B cell (primary cell): ENCODE measurements around the gene TRERF1. TPM values are rescaled to one million over a fixed set of nuclear protein-coding genes. Genes with fewer than 3 reads are reported as not detected.

ENCODE experiments used
- ATAC-seq: fragments of 200-7000 bp; cut with Tn5 transposase; one replicate; pipeline ENCODE4 v1.10.0; 2021; ENCODE audit warnings: low read depth, mild to moderate bottlenecking, moderate number of reproducible peaks, moderate library complexity
- CTCF ChIA-PET: fragments of 350-600 bp; sonication (Branson Sonifier 250); formaldehyde crosslinking; loops from one replicate; lab custom pipeline; 2021; ENCODE audit warnings: antibody characterized with exemption, inconsistent platforms; lab: Charles Lee
- POLR2A ChIA-PET: fragments of 350-600 bp; sonication (Branson Sonifier 250); formaldehyde crosslinking; loops from one replicate; lab custom pipeline; 2021; ENCODE audit warnings: antibody characterized with exemption; lab: Charles Lee
- DNase-seq: peaks from one replicate; pipeline ENCODE4 v3.0.0; 2013
- H2AFZ ChIP-seq: 2 replicates; pipeline ENCODE4 v1.6.1; 2012; ENCODE audit warnings: mild to moderate bottlenecking, low read depth, low read length; ENCODE audit not compliant: insufficient read depth, poor library complexity, severe bottlenecking
- H3K27ac ChIP-seq, 2 donors: 1 replicate in 1 of 2; 2 replicates in 1 of 2; pipeline ENCODE4 v1.5.1; 2012 to 2013; ENCODE audit warnings: low read length in 2 of 2, mild to moderate bottlenecking in 2 of 2, moderate library complexity in 1 of 2
- H3K27me3 ChIP-seq, 4 experiments: fragments of 200-600 bp in 1 of 4; sonication (generic) in 1 of 4; replicated peaks in 1 of 4; 1 replicate in 2 of 4; 2 replicates in 2 of 4; pipeline versions ENCODE4 v1.6.1 to v1.7.0; 2013 to 2016; ENCODE audit warnings: low read length in 3 of 4, mild to moderate bottlenecking in 2 of 4, mixed read lengths in 1 of 4, moderate library complexity in 1 of 4; ENCODE audit not compliant: insufficient read depth in 4 of 4, control insufficient read depth in 3 of 4; ENCODE audit errors: control extremely low read depth in 1 of 4
- H3K36me3 ChIP-seq, 2 experiments: replicated peaks in 1 of 2; 1 replicate in 1 of 2; 2 replicates in 1 of 2; pipeline versions ENCODE4 v1.6.1 to v1.7.1; 2013; ENCODE audit warnings: low read length in 1 of 2; ENCODE audit not compliant: insufficient read depth in 2 of 2, control insufficient read depth in 1 of 2; ENCODE audit errors: control extremely low read depth in 1 of 2, extremely low read depth in 1 of 2
- H3K4me1 ChIP-seq, 2 donors: fragments of 200-600 bp in 1 of 2; sonication (generic) in 1 of 2; 1 replicate in 1 of 2; 2 replicates in 1 of 2; pipeline versions ENCODE4 v1.5.1 to v1.6.1; 2013 to 2017; ENCODE audit warnings: low read length in 2 of 2; ENCODE audit not compliant: control insufficient read depth in 2 of 2, insufficient read depth in 2 of 2
- H3K4me2 ChIP-seq: replicated peaks from 2 replicates; pipeline ENCODE3; 2012; ENCODE audit warnings: mild to moderate bottlenecking, low read depth, low read length; ENCODE audit not compliant: poor library complexity, severe bottlenecking
- H3K4me3 ChIP-seq, 5 experiments: fragments of 200-600 bp in 1 of 5; sonication (generic) in 1 of 5; 1 replicate in 3 of 5; 2 replicates in 2 of 5; pipeline versions ENCODE4 v1.5.1 to v1.7.0; 2011 to 2016; ENCODE audit warnings: low read length in 4 of 5, mild to moderate bottlenecking in 4 of 5, low read depth in 2 of 5, control low read depth in 1 of 5, moderate library complexity in 1 of 5; ENCODE audit not compliant: insufficient read depth in 1 of 5; ENCODE audit errors: control extremely low read depth in 1 of 5, extremely low read depth in 1 of 5
- H3K79me2 ChIP-seq: fragments of 200-600 bp; sonication (generic); one replicate; pipeline ENCODE4 v1.6.0; 2016; ENCODE audit warnings: low read length; ENCODE audit not compliant: control insufficient read depth, insufficient read depth
- H3K9ac ChIP-seq: fragments of 200-600 bp; sonication (generic); 2 replicates; pipeline ENCODE4 v1.6.1; 2017; ENCODE audit warnings: mild to moderate bottlenecking, low read length, moderate library complexity
- H3K9me3 ChIP-seq, 3 donors: one replicate each; pipeline versions ENCODE4 v1.6.1 to v1.7.1; 2013; ENCODE audit warnings: low read length in 2 of 3; ENCODE audit not compliant: control insufficient read depth in 2 of 3, insufficient read depth in 1 of 3; ENCODE audit errors: control extremely low read depth in 1 of 3
- H4K20me1 ChIP-seq: 2 replicates; pipeline ENCODE4 v1.6.0; 2012; ENCODE audit warnings: mild to moderate bottlenecking, low read length; ENCODE audit not compliant: insufficient read depth, control insufficient read depth, poor library complexity, severe bottlenecking
- H3K27ac Mint-ChIP-seq: one replicate; pipeline ENCODE4 v1.8.0; 2021; ENCODE audit warnings: mixed read lengths
- H3K27me3 Mint-ChIP-seq: one replicate; pipeline ENCODE4 v1.8.0; 2021; ENCODE audit warnings: mixed read lengths
- H3K4me1 Mint-ChIP-seq: one replicate; pipeline ENCODE4 v1.8.0; 2021; ENCODE audit warnings: mixed read lengths
- H3K4me3 Mint-ChIP-seq: one replicate; pipeline ENCODE4 v1.8.0; 2021; ENCODE audit warnings: mixed read lengths
- H3K9me3 Mint-ChIP-seq: one replicate; pipeline ENCODE4 v1.8.0; 2022; ENCODE audit warnings: mixed read lengths; ENCODE audit not compliant: insufficient read depth
- CTCF ChIP-seq: fragments of 200-600 bp; IDR thresholded peaks from one replicate; pipeline ENCODE4 v1.8.0; 2022; ENCODE audit warnings: antibody characterized with exemption, mild to moderate bottlenecking
- EZH2 ChIP-seq: IDR thresholded peaks from 2 replicates; pipeline ENCODE4 v1.6.1; 2012; ENCODE audit warnings: borderline replicate concordance, low read depth, mild to moderate bottlenecking, moderate library complexity, low read length; ENCODE audit not compliant: insufficient read depth, poor library complexity, severe bottlenecking
- WGBS: methylation state at CpG from one replicate; pipeline ENCODE4 v1.1.5; 2013; ENCODE audit warnings: missing lambda C conversion rate; ENCODE audit not compliant: insufficient coverage; 5-methylcytosine and 5-hydroxymethylcytosine counted together
- intact Hi-C: fragments of 100-400 bp; cut with micrococcal nuclease; formaldehyde crosslinking; loops from one replicate; pipeline ENCODE4 v1.10.0; 2022
- polyA plus RNA-seq: library from polyadenylated mRNA; depleted of rRNA; stranded (reverse); fragments of >200 nt; gene quantifications from 2 replicates; pipeline ENCODE4 v1.2.3, GENCODE V29; 2012
- total RNA-seq, 2 donors: library from RNA; stranded (reverse); fragments of 120-200 nt in 1 of 2; gene quantifications; 1 replicate in 1 of 2; 2 replicates in 1 of 2; pipeline versions ENCODE4 v1.2.3 to v1.2.4, GENCODE V29; 2013 to 2022

Gene TRERF1
- total and polyA plus RNA-seq, 2 donors (not counting 1 experiment from before 2014, with no cell fraction given) = 3.5 to 6.7 TPM

GRCh38 chr6:42197555-42198362 is 254.0 kb downstream of the TRERF1 start:
- Mint-ChIP-seq H3K27me3 (no peaks in the 10 kb centered on the region), H3K9me3 (no peaks in the 10 kb centered on the region), H3K4me1 (peaks cover 4% of the 10 kb centered on the region), H3K4me3 (no peak overlapping the region), H3K27ac (no peak overlapping the region)
- H3K4me1 ChIP-seq = no peaks in the 10 kb centered on the region
- H3K79me2 ChIP-seq = no peaks in the 10 kb centered on the region
- no peak overlapping the region for H3K9ac ChIP-seq
- H4K20me1 ChIP-seq = no peaks in the 10 kb centered on the region
- peaks cover 0 to 8% of the 10 kb centered on the region in 2 experiments for H3K36me3 ChIP-seq
- H3K27me3 ChIP-seq = no peaks in the 10 kb centered on the region
- ATAC-seq = no peak
- DNase-seq = no peak
- no peak overlapping the region for H3K27ac ChIP-seq
- intact Hi-C loops = no loop called here
- no peak overlapping the region for H2AFZ ChIP-seq
- ChIA-PET CTCF (no interaction called here), POLR2A (no interaction called here)
- no peaks in the 10 kb centered on the region for H3K9me3 ChIP-seq
- H3K4me3 ChIP-seq = no peak overlapping the region
- WGBS = 88% methylated on average over 13 of the region's 13 CpGs
- no peak overlapping the region for H3K4me2 ChIP-seq
- no peak for TF ChIP-seq CTCF

- H3K4me3 ChIP-seq = no peak overlapping the region
- intact Hi-C loops = no loop called here
- Mint-ChIP-seq H3K27ac (no peak overlapping the region), H3K27me3 (no peaks in the 10 kb centered on the region), H3K4me3 (no peak overlapping the region), H3K4me1 (peaks cover 4% of the 10 kb centered on the region), H3K9me3 (no peaks in the 10 kb centered on the region)
- H4K20me1 ChIP-seq = no peaks in the 10 kb centered on the region
- no peak overlapping the region for H3K27ac ChIP-seq
- TF ChIP-seq EZH2 (no peak), CTCF (no peak)
- ChIA-PET POLR2A (no interaction called here), CTCF (no interaction called here)
- WGBS = 77% methylated on average over 3 of the region's 4 CpGs
- no peaks in the 10 kb centered on the region for H3K4me1 ChIP-seq
- no peak overlapping the region for H2AFZ ChIP-seq
- H3K79me2 ChIP-seq = no peaks in the 10 kb centered on the region
- no peaks in the 10 kb centered on the region for H3K9me3 ChIP-seq
- peaks cover 0 to 3% of the 10 kb centered on the region in 2 experiments for H3K36me3 ChIP-seq
- H3K9ac ChIP-seq = no peak overlapping the region
- DNase-seq (no peak), ATAC-seq (no peak)
- H3K27me3 ChIP-seq = no peaks in the 10 kb centered on the region
- H3K4me2 ChIP-seq = no peak overlapping the region
Observed at GRCh38 chr6:42195415-42195814, 256.3 kb downstream of the TRERF1 start.
